ENCODE results near the gene GLB1L3.
"Not testable (repeated sequence)": the region's sequence is repeated elsewhere in the genome, so short reads cannot be mapped to it uniquely, and the experiment has no call there.

DNA sequence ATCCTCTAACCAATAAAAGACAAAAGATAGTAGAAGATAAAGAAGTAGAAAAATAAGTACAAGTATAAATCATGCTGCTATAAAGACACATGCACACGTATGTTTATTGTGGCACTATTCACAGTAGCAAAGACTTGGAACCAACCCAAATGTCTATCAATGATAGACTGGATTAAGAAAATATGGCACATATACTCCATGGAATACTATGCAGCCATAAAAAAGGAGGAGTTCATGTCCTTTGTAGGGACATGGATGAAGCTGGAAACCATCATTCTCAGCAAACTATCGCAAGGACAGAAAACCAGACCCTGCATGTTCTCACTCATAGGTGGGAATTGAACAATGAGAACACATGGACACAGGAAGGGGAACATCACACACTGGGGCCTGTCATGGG lies 45.2 kb downstream of the GLB1L3 start:
- TF ChIP-seq, protein P1, sequence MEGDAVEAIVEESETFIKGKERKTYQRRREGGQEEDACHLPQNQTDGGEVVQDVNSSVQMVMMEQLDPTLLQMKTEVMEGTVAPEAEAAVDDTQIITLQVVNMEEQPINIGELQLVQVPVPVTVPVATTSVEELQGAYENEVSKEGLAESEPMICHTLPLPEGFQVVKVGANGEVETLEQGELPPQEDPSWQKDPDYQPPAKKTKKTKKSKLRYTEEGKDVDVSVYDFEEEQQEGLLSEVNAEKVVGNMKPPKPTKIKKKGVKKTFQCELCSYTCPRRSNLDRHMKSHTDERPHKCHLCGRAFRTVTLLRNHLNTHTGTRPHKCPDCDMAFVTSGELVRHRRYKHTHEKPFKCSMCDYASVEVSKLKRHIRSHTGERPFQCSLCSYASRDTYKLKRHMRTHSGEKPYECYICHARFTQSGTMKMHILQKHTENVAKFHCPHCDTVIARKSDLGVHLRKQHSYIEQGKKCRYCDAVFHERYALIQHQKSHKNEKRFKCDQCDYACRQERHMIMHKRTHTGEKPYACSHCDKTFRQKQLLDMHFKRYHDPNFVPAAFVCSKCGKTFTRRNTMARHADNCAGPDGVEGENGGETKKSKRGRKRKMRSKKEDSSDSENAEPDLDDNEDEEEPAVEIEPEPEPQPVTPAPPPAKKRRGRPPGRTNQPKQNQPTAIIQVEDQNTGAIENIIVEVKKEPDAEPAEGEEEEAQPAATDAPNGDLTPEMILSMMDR (IDR thresholded peaks at IDR 0.05): not testable (repeated sequence)
- TF ChIP-seq POLR2AphosphoS5 (IDR thresholded peaks at IDR 0.05); POLR2A (IDR thresholded peaks at IDR 0.05); EP300 (IDR thresholded peaks at IDR 0.05; ENCODE audit: low read depth): not testable (repeated sequence)
